ENCODE data around the gene PTPRT.

- no peak for TF ChIP-seq REST (IDR thresholded peaks at IDR 0.05; ENCODE audit: unreplicated experiment)
- TF ChIP-seq, protein P1, sequence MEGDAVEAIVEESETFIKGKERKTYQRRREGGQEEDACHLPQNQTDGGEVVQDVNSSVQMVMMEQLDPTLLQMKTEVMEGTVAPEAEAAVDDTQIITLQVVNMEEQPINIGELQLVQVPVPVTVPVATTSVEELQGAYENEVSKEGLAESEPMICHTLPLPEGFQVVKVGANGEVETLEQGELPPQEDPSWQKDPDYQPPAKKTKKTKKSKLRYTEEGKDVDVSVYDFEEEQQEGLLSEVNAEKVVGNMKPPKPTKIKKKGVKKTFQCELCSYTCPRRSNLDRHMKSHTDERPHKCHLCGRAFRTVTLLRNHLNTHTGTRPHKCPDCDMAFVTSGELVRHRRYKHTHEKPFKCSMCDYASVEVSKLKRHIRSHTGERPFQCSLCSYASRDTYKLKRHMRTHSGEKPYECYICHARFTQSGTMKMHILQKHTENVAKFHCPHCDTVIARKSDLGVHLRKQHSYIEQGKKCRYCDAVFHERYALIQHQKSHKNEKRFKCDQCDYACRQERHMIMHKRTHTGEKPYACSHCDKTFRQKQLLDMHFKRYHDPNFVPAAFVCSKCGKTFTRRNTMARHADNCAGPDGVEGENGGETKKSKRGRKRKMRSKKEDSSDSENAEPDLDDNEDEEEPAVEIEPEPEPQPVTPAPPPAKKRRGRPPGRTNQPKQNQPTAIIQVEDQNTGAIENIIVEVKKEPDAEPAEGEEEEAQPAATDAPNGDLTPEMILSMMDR (conservative IDR thresholded peaks at IDR 0.05; ENCODE audit: low read depth in 2 of 2): no peak
- TF ChIP-seq EZH2 (IDR thresholded peaks at IDR 0.05; ENCODE audit: low read depth, unreplicated experiment): no peak
- no peak for TF ChIP-seq POLR2AphosphoS5 (IDR thresholded peaks at IDR 0.05; ENCODE audit: low read depth)
- TF ChIP-seq CREB1 (CRISPR knock-in tag; IDR thresholded peaks at IDR 0.05; ENCODE audit: low read depth): no peak
- TF ChIP-seq EZH2phosphoT487 (IDR thresholded peaks at IDR 0.05; ENCODE audit: unreplicated experiment): no peak
- no peak for TF ChIP-seq ZNF114 (CRISPR knock-in tag; IDR thresholded peaks at IDR 0.05)
- TF ChIP-seq NANOG (IDR thresholded peaks at IDR 0.05; ENCODE audit: borderline replicate concordance): no peak
- no peak for TF ChIP-seq STAT1 (IDR thresholded peaks at IDR 0.05; ENCODE audit: unreplicated experiment)
- TF ChIP-seq JUNB (IDR thresholded peaks at IDR 0.05; ENCODE audit: unreplicated experiment): no peak
Measured at GRCh38 chr20:43161716-43162115, 28.0 kb downstream of the PTPRT start.
